Kidney (tissue), 14 donors: ENCODE measurements around the gene MLX. TPM values are rescaled to one million over a fixed set of nuclear protein-coding genes. Genes with fewer than 3 reads are reported as not detected.
A peak's percentile ranks its signal among the peaks of the same experiment; 100 is the strongest.

Source experiments
- DNase-seq, 5 donors: peaks; one replicate each; pipeline ENCODE4 v3.0.0-alpha.2; 2013 to 2020
- FAIRE-seq: peaks from 2 replicates; lab custom pipeline; 2012; peaks lifted over from hg19 to GRCh38; lab: Jason Lieb, UNC
- H3K27ac ChIP-seq, 2 donors: one replicate each; pipeline ENCODE4 v1.7.0; 2013; ENCODE audit warnings: low read depth in 2 of 2, low read length in 2 of 2, inconsistent platforms in 1 of 2
- H3K27me3 ChIP-seq: one replicate; pipeline ENCODE4 v1.7.1; 2013; ENCODE audit warnings: low read length, inconsistent platforms; ENCODE audit not compliant: control insufficient read depth, insufficient read depth
- H3K36me3 ChIP-seq, 3 donors: one replicate each; pipeline versions ENCODE4 v1.7.0 to v1.7.1; 2013; ENCODE audit warnings: low read length in 3 of 3, control low read depth in 1 of 3, inconsistent platforms in 1 of 3; ENCODE audit not compliant: insufficient read depth in 3 of 3, control insufficient read depth in 2 of 3
- H3K4me1 ChIP-seq, 3 donors: one replicate each; pipeline versions ENCODE4 v1.7.0 to v1.7.1; 2013; ENCODE audit warnings: low read length in 3 of 3, inconsistent platforms in 1 of 3, low read depth in 1 of 3; ENCODE audit not compliant: control insufficient read depth in 2 of 3, insufficient read depth in 2 of 3
- H3K4me3 ChIP-seq, 3 donors: one replicate each; pipeline versions ENCODE4 v1.7.0 to v1.8.1; 2013; ENCODE audit warnings: low read length in 3 of 3, control low read depth in 1 of 3, inconsistent platforms in 1 of 3
- H3K9ac ChIP-seq, 3 donors: one replicate each; pipeline versions ENCODE4 v1.7.0 to v1.7.1; 2013; ENCODE audit warnings: low read length in 3 of 3, control low read depth in 1 of 3, inconsistent platforms in 1 of 3
- H3K9me3 ChIP-seq, 3 donors: one replicate each; pipeline versions ENCODE4 v1.7.0 to v1.7.1; 2013; ENCODE audit warnings: low read length in 3 of 3, control low read depth in 1 of 3, inconsistent platforms in 1 of 3; ENCODE audit not compliant: control insufficient read depth in 2 of 3, insufficient read depth in 1 of 3
- intact Hi-C: fragments of 100-400 bp; cut with DNase I; formaldehyde crosslinking; loops from one replicate; pipeline ENCODE4 v1.11.1; 2022
- polyA plus RNA-seq: library from polyadenylated mRNA; stranded (reverse); fragments of 350-450 nt; fragmentation: Illumina TruSeq; extraction: RNeasy Lipid Tissue Mini Kit (QIAGEN cat#74804); gene quantifications from one replicate; pipeline ENCODE4 v1.2.3, GENCODE V29; 2014; ENCODE audit warnings: low read depth, low replicate concordance; ENCODE audit not compliant: insufficient read depth
- total RNA-seq: library from RNA; stranded (reverse); fragmentation: NEBNext Ultra II Directional; extraction: Animal tissue kit (Norgen Biotek cat#: 25700); gene quantifications from one replicate; pipeline ENCODE4 v1.2.1, GENCODE V29; 2021
- TF ChIP-seq, protein P1 (sequence below): IDR thresholded peaks from 3 replicates; pipeline ENCODE4 v1.5.1; 2012; ENCODE audit warnings: mild to moderate bottlenecking, moderate library complexity, borderline replicate concordance; ENCODE audit not compliant: insufficient read depth; ENCODE audit errors: extremely low read depth
- donor health status: control.
- donor health status: control.
- donor health status: control.
- donor health status: control.
- donor health status: control.
- donor health status: DM: yes; HTN: yes; CAD: no.
- donor health status: Normal renal cell carcinoma (clear cell type).

Gene MLX
- total and polyA plus RNA-seq, 2 donors from 2014 or later: 38.7 to 41.0 TPM

DNA sequence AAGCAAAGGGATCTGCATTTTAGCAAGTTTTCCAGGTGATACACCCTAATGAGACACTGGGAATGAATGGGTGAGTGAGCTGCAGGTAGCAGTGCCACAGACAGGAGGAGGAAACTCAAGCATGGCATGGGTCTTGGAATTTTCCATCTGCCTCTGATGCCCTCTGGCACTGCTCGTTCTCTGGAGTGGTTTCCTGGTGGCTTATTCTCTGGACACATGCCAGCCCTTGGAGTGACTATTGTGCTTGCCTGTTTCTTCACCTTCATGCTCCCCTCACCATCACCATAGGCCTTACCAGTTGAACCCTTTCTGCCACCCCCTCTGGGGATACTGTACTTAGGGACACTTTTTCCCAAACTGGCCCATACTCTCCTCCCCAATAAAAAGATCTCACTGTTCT is 3.4 kb upstream of the MLX start:
- peak overlapping the region in 1 of 2 donors; percentile 81 for H3K27ac ChIP-seq
- peak in 1 of 5 donors; percentile 59 for DNase-seq
- intact Hi-C loops: no loop called here
- no peaks in the 10 kb centered on the region for H3K9me3 ChIP-seq
- H3K9ac ChIP-seq: peak overlapping the region in 1 of 3 donors; percentile 96
- peaks cover 6 to 19% (median 12%) of the 10 kb centered on the region in 3 donors for H3K36me3 ChIP-seq
- H3K4me1 ChIP-seq: peaks cover 0 to 43% (median 21%) of the 10 kb centered on the region in 3 donors
- H3K27me3 ChIP-seq: no peaks in the 10 kb centered on the region
- TF ChIP-seq, protein P1, sequence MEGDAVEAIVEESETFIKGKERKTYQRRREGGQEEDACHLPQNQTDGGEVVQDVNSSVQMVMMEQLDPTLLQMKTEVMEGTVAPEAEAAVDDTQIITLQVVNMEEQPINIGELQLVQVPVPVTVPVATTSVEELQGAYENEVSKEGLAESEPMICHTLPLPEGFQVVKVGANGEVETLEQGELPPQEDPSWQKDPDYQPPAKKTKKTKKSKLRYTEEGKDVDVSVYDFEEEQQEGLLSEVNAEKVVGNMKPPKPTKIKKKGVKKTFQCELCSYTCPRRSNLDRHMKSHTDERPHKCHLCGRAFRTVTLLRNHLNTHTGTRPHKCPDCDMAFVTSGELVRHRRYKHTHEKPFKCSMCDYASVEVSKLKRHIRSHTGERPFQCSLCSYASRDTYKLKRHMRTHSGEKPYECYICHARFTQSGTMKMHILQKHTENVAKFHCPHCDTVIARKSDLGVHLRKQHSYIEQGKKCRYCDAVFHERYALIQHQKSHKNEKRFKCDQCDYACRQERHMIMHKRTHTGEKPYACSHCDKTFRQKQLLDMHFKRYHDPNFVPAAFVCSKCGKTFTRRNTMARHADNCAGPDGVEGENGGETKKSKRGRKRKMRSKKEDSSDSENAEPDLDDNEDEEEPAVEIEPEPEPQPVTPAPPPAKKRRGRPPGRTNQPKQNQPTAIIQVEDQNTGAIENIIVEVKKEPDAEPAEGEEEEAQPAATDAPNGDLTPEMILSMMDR: no peak
- no peak for FAIRE-seq
- peak overlapping the region in 2 of 3 donors; percentile 90 to 94 for H3K4me3 ChIP-seq

DNA sequence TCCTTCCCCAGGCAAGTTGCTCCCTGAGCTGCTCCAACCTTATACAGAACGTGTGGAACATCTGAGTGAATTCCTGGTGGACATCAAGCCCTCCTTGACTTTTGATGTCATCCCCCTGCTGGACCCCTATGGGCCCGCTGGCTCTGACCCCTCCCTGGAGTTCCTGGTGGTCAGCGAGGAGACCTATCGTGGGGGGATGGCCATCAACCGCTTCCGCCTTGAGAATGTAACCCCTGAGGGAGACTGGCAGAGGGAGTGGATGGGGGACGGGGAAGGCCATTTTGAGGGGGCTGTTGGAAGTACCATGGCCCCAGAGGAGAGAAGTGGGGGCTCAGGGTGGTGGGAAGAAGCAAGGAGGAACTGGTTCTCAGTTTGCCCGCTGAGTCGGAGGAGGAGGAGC is 3.0 kb upstream of the MLX start:
- TF ChIP-seq, protein P1: no peak
- no peak for FAIRE-seq
- intact Hi-C loops: no loop called here
- peak overlapping the region; percentile 41 to 68 for H3K27ac ChIP-seq
- no peaks in the 10 kb centered on the region for H3K27me3 ChIP-seq
- DNase-seq: peak in 2 of 5 donors; percentile 50 to 69
- H3K9ac ChIP-seq: peak overlapping the region in 1 of 3 donors; percentile 96
- H3K4me3 ChIP-seq: peak overlapping the region in 1 of 3 donors; percentile 94
- peaks cover 6 to 23% (median 15%) of the 10 kb centered on the region in 3 donors for H3K36me3 ChIP-seq
- peaks cover 0 to 43% (median 21%) of the 10 kb centered on the region in 3 donors for H3K4me1 ChIP-seq
- no peaks in the 10 kb centered on the region for H3K9me3 ChIP-seq

DNA sequence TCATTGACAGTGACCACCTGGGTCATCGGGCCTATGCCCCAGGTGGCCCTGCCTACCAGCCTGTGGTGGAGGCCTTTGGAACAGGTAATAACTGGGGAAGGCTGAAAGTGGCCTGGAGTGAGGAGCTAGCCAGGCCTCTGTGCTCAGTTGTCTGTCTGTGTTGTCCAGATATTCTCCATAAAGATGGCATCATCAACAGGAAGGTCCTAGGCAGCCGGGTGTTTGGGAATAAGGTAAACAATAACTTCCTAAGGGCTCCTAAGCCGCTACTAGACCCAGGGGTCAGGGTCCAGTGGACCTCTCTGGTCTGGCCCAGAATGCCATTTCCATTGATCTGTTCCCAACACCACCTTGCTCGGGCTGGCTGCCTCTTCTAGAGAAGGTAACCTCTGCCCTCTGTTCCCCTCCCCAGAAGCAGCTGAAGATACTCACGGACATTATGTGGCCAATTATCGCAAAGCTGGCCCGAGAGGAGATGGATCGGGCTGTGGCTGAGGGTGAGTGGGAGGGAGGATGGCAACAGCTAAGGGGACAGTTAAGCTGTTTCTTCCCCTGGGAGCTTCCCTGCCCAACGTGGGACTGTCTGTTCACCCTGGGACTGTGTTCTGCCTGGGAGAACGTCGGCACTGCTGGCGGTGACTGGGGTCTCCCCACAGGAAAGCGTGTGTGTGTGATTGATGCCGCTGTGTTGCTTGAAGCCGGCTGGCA is 1.9 kb upstream of the MLX start:
- peaks cover 0 to 43% (median 21%) of the 10 kb centered on the region in 3 donors for H3K4me1 ChIP-seq
- TF ChIP-seq, protein P1: no peak
- H3K36me3 ChIP-seq: peaks cover 6 to 33% (median 23%) of the 10 kb centered on the region in 3 donors
- FAIRE-seq (no peak), DNase-seq (peak in 1 of 5 donors; percentile 69)
- H3K9ac ChIP-seq: peak overlapping the region in 1 of 3 donors; percentile 96
- no peak overlapping the region for H3K27ac ChIP-seq
- no peaks in the 10 kb centered on the region for H3K27me3 ChIP-seq
- intact Hi-C loops: no loop called here
- no peaks in the 10 kb centered on the region for H3K9me3 ChIP-seq
- H3K4me3 ChIP-seq: no peak overlapping the region
